Posterior vena cava (tissue), 2 donors: ENCODE measurements around the gene KRABD2.
"Not testable (repeated sequence)": the region's sequence is repeated elsewhere in the genome, so short reads cannot be mapped to it uniquely, and the experiment has no call there.

Experiments
- DNase-seq: peaks from one replicate; pipeline ENCODE4 v3.0.0-alpha.2; 2020; ENCODE audit warnings: low spot score
- intact Hi-C, 2 donors: fragments of 100-400 bp; cut with DNase I; formaldehyde crosslinking; loops; one replicate each; pipeline versions ENCODE4 v1.14.1 to v1.14.2; 2022 to 2023
- donor health status: DM: yes; HTN: yes; CAD: no.
- donor health status: DM: yes; HTN: yes; CAD: no.

KRABD2 gene

DNA sequence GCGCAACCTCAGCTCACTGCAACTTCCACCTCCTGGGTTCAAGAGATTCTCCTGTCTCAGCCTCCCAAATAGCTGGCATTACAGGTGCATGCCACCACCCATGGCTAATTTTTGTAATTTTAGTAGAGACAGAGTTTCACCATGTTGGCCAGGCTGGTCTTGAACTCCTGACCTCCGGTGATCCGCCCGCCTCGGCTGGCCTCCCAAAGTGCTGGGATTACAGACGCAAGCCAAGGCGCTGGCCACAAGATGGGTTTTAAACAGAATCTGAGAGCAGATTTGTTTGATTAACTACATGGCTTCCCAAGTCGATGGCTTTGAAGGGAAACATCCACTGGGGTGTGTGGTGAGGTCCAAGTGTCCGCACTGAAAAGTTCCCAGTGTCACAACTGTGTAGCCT lies 18.0 kb upstream of the KRABD2 start:
- intact Hi-C loops, DNase-seq: not testable (repeated sequence)

GRCh38 chr17:8393470-8394231 lies 17.1 kb upstream of the KRABD2 start:
- no peak for DNase-seq
- intact Hi-C loops: no loop called here

GRCh38 chr17:8392674-8393469 lies 16.4 kb upstream of the KRABD2 start:
- intact Hi-C loops: no loop called here
- no peak for DNase-seq

- no peak for DNase-seq
- intact Hi-C loops: no loop called here
Measured at GRCh38 chr17:8392274-8392673, 15.8 kb upstream of the KRABD2 start.

DNA sequence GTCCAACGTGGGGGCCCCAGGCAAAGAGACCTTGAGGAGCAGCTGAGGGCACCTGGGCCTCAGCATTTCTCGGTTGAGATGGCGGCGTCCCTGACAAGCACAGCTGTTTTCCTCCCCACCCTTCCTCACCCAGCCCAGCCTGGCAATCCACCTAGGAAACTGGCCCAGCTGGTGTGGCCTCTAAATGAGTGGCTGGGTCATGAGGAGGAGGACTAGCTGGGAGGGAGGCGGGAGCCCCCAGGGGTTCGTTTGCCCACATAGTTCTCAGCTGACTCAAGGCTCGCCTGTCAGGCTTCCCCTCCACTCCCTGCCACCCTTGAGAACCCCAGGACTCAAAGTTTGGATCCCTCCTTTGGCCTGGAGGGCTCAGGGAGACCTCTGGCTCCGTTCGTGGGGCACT lies 15.2 kb upstream of the KRABD2 start:
- intact Hi-C loops: no loop called here
- no peak for DNase-seq

GRCh38 chr17:8387914-8388651 lies 11.6 kb upstream of the KRABD2 start:
- intact Hi-C loops: no loop called here
- DNase-seq: no peak

GRCh38 chr17:8386841-8387240 lies 10.3 kb upstream of the KRABD2 start:
- intact Hi-C loops: no loop called here

DNA sequence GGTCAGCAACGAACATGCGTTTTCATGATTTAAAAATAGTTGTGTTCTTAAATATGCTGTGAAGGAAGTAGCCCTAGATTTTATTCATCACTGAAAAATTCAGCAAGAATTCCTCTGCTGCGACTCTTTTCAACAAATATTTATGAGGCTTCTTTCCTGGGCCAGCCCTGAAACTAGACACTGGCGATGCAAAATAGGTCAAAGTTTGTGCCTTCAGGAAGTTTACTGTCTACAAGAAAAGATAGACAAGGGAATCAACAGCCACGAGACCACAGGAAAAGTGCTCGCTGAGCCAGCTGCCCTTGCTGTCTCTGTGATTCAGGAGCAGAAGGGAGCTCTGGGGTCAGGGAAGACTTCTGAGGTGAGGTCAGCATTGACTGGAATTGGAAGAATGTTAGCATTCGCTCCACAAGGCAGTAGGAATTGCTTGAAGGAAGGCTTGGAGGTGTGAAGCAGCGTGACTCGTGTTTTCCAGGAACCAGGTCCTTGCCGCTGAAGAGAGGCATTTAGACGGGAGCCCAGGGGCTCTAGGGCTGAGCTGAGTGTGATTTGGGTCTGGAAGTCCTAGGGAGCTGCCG lies 8.4 kb upstream of the KRABD2 start:
- DNase-seq: no peak
- intact Hi-C loops: no loop called here

More at GRCh38 chr17:8386841-8387240, 10.3 kb upstream of the KRABD2 start:
- no peak for DNase-seq

- intact Hi-C loops: no loop called here
- DNase-seq: peak; percentile 98
Measured at GRCh38 chr17:8383143-8383822, 6.8 kb upstream of the KRABD2 start, which contains the start of gene RPL26. Gene RPL26, minus strand, starts transcription at chr17:8383193. Its CDS starts 883 bp downstream, at chr17:8382310.

DNA sequence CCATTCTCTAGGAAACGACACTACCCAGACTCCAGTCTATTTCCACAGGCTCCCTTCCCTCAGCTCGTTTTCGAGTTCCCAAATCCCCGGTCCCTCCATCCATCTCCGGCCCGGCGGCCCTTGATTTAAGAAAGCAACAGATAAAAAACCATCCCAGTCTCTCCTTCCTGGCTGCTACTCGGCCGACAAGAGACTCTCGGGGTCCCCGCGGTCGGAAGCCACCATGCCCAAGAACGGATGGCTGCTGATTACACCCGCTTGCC lies 6.3 kb upstream of the KRABD2 start:
- no peak for DNase-seq
- intact Hi-C loops: no loop called here

DNA sequence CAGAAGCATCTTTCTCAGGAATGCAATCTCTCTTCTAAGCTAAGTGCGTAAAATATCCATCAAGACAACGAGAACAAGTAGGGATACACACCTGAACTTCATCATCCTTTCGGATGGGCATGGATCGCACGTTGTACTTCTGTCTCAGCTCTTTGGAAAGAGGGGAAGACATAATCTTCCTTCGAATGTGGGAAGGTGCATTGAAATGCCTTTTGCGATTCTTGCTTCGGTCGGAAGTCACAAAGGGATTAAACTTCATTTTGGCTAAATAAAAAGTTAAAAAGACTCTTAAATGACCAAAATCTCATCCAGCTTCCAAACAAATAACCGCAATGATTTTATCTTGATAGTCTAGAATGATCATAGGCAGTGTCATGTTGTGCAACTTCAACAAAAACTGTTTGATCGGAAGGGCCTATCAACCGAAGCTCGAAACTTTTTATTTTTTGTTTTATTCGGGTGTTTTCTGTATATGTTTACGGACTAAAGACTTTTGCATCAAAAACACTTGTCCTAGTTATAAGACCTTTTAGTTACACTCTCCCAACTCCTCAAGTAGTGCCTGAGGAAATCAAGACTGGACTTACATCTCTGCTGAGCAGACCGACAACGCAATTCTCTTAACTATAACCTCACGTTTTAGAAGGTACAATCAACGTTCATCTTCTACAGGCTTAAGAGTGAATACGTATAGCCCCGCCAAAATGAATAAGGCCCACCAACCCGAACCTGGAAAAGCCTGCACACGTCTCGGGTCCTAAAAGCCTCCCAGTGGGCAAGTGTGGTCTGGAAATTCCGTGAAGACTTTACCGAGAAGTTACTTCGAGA lies 5.8 kb upstream of the KRABD2 start:
- intact Hi-C loops: no loop called here
- DNase-seq: no peak

DNA sequence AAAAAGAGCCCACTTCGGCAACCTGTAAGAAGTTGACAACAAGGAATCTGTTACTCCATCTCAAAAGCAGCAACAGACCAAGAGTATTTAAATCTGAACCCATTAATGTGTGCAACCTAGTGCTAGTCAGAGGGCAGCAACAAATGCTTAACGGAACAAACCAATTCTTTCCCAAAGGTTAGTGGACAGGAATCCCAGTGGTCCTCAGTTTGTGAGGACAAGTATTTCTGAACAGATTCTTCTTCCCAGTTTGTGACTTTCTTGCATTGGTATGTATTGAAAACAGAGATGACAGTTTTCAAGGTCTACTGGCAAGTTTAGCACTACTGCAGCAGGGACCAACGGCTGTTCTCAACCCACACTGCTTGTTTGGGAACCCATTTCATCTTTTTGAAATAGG lies 3.5 kb upstream of the KRABD2 start:
- no peak for DNase-seq
- intact Hi-C loops: no loop called here

GRCh38 chr17:8378117-8378516 lies 1.6 kb upstream of the KRABD2 start:
- DNase-seq, intact Hi-C loops: not testable (repeated sequence)

DNA sequence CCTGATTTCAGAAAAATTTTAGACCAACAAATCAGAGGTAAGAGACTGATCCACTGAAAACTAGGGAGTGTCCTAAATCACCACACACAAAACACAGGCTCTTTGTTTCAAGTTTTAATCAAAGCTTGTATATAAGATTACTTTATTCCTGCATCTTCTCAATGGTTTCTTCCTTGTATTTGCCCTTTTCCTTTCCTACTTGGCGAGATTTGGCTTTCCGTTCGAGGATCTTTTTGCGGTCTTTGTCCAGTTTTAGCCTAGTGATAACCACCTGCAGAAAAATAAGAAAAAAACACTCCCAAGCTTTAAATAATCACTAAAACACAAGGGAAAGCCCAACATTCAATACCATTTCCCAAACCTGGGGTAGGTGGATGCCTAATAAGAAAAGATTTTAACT lies 918 bp upstream of the KRABD2 start:
- intact Hi-C loops: no loop called here

GRCh38 chr17:8375738-8376259 lies 705 bp downstream of the KRABD2 start:
- no peak for DNase-seq
- intact Hi-C loops: no loop called here

More for the DNA sequence above, 918 bp upstream of the KRABD2 start:
- no peak for DNase-seq

DNA sequence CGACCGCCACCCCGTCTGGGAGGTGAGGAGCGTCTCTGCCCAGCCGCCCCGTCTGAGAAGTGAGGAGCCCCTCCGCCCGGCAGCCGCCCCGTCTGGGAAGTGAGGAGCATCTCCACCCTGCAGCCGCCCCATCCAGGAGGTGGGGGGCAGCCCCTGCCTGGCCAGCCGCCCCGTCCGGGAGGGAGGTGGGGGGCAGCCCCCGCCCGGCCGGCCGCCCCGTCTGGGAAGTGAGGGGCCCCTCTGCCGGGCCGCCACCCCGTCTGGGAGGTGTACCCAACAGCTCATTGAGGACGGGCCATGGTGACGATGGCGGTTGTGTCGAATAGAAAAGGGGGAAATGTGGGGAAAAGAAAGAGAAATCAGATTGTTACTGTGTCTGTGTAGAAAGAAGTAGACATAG lies 2.6 kb downstream of the KRABD2 start:
- DNase-seq, intact Hi-C loops: not testable (repeated sequence)

GRCh38 chr17:8372422-8372821 lies 4.1 kb downstream of the KRABD2 start:
- intact Hi-C loops: no loop called here
- no peak for DNase-seq

DNA sequence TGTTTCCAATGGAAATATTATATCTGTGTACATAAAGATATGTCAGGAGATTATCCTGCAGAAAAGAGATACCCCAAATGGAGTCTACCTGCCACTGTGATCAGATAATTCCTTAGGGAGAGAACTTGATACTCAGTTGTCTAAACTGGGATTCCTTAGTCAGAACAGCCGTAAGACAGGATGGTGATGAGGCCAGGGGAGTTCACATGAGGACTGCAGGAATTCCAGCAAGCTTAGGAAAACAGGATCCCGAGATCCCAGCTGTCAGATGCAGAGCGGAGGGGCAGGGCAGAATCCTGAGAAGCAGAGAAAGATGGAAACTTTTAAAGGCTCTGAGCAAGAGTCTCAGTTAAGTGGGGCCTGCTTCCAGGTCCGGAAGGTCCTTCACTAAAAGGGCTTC lies 4.7 kb downstream of the KRABD2 start:
- intact Hi-C loops: no loop called here
- no peak for DNase-seq
